Progenitor cell of endocrine pancreas (in vitro differentiated cells): ENCODE measurements around the gene TAOK2. TPM values are rescaled to one million over a fixed set of nuclear protein-coding genes. Genes with fewer than 3 reads are reported as not detected.

Experiments used
- DNase-seq: peaks from one replicate; pipeline ENCODE4 v3.0.0; 2021; ENCODE audit warnings: low spot score; ENCODE audit not compliant: unreplicated experiment
- H3K27ac Mint-ChIP-seq: 2 replicates; pipeline ENCODE4 v1.8.0; 2021; ENCODE audit warnings: mild to moderate bottlenecking, moderate library complexity, mixed read lengths
- H3K27me3 Mint-ChIP-seq: 2 replicates; pipeline ENCODE4 v1.8.0; 2021; ENCODE audit warnings: mixed read lengths
- H3K36me3 Mint-ChIP-seq: 2 replicates; pipeline ENCODE4 v1.8.0; 2022; ENCODE audit warnings: mixed read lengths; ENCODE audit not compliant: insufficient read depth
- H3K4me1 Mint-ChIP-seq: 2 replicates; pipeline ENCODE4 v1.8.0; 2021; ENCODE audit warnings: low read depth, mixed read lengths
- H3K4me3 Mint-ChIP-seq: 2 replicates; pipeline ENCODE4 v1.8.0; 2021; ENCODE audit warnings: low read depth, mild to moderate bottlenecking, moderate library complexity, mixed read lengths
- H3K9me3 Mint-ChIP-seq: 2 replicates; pipeline ENCODE4 v1.8.0; 2021; ENCODE audit warnings: low read depth, mixed read lengths
- CTCF ChIP-seq: fragments of 200-600 bp; sonication (generic); IDR thresholded peaks from one replicate; pipeline ENCODE4 v1.5.0; 2021; ENCODE audit warnings: antibody characterized with exemption, mild to moderate bottlenecking; ENCODE audit not compliant: unreplicated experiment
- total RNA-seq: library from RNA; stranded (reverse); gene quantifications from 2 replicates; pipeline ENCODE4 v1.2.1, GENCODE V29; 2021

Gene TAOK2
- total RNA-seq, 1 donor from 2014 or later = 54.0 TPM

GRCh38 chr16:29977063-29977825 is 3.6 kb downstream of the TAOK2 start:
- Mint-ChIP-seq H3K4me3 (peak overlapping the region; percentile 41), H3K27ac (no peak overlapping the region), H3K36me3 (peaks cover 16% of the 10 kb centered on the region)

GRCh38 chr16:29978081-29978480 is 4.4 kb downstream of the TAOK2 start:
- no peak for TF ChIP-seq CTCF
- Mint-ChIP-seq H3K27me3 (no peaks in the 10 kb centered on the region), H3K9me3 (peaks cover 2% of the 10 kb centered on the region), H3K36me3 (peaks cover 13% of the 10 kb centered on the region), H3K27ac (no peak overlapping the region), H3K4me1 (peaks cover 22% of the 10 kb centered on the region), H3K4me3 (no peak overlapping the region)
- DNase-seq = no peak

More at GRCh38 chr16:29977063-29977825, 3.6 kb downstream of the TAOK2 start:
- no peak for TF ChIP-seq CTCF
- no peak for DNase-seq
- Mint-ChIP-seq H3K9me3 (peaks cover 6% of the 10 kb centered on the region), H3K4me1 (peaks cover 22% of the 10 kb centered on the region), H3K27me3 (no peaks in the 10 kb centered on the region)

GRCh38 chr16:29978564-29979270 is 5.0 kb downstream of the TAOK2 start:
- Mint-ChIP-seq H3K4me1 (peaks cover 22% of the 10 kb centered on the region), H3K36me3 (peaks cover 13% of the 10 kb centered on the region), H3K27me3 (no peaks in the 10 kb centered on the region), H3K27ac (no peak overlapping the region), H3K9me3 (no peaks in the 10 kb centered on the region), H3K4me3 (no peak overlapping the region)
- TF ChIP-seq CTCF = no peak
- DNase-seq = no peak

GRCh38 chr16:29982560-29983419 is 9.1 kb downstream of the TAOK2 start:
- Mint-ChIP-seq H3K4me1 (no peaks in the 10 kb centered on the region), H3K27ac (no peak overlapping the region), H3K27me3 (no peaks in the 10 kb centered on the region), H3K4me3 (no peak overlapping the region), H3K36me3 (peaks cover 17% of the 10 kb centered on the region), H3K9me3 (no peaks in the 10 kb centered on the region)
- no peak for TF ChIP-seq CTCF
- no peak for DNase-seq
